Calu3 (cell line): ENCODE results near the gene ZNF514. TPM values are rescaled to one million over a fixed set of nuclear protein-coding genes. Genes with fewer than 3 reads are reported as not detected.
A peak's percentile ranks its signal among the peaks of the same experiment; 100 is the strongest.
"Not testable (repeated sequence)": the region's sequence is repeated elsewhere in the genome, so short reads cannot be mapped to it uniquely, and the experiment has no call there.

ENCODE experiments used
- BruUV-seq: library from RNA; stranded (reverse); fragments of 400-500 nt; replicated peaks from 2 replicates; lab custom pipeline; 2021; lab: Mats Ljungman, UMichigan
- CTCF ChIA-PET: fragments of 300-600 bp; sonication (Branson Sonifier 250); formaldehyde crosslinking; loops from one replicate; lab custom pipeline; 2022; ENCODE audit warnings: antibody characterized with exemption; lab: Charles Lee
- DNase-seq: peaks from one replicate; pipeline ENCODE4 v3.0.0; 2022
- H3K27ac Mint-ChIP-seq: one replicate; pipeline ENCODE4 v1.8.0; 2022; ENCODE audit warnings: mixed read lengths; ENCODE audit not compliant: unreplicated experiment
- H3K27me3 Mint-ChIP-seq: one replicate; pipeline ENCODE4 v1.8.0; 2022; ENCODE audit warnings: mixed read lengths; ENCODE audit not compliant: unreplicated experiment
- H3K36me3 Mint-ChIP-seq: one replicate; pipeline ENCODE4 v1.8.0; 2022; ENCODE audit warnings: mild to moderate bottlenecking, moderate library complexity, mixed read lengths; ENCODE audit not compliant: insufficient read depth, unreplicated experiment
- H3K4me1 Mint-ChIP-seq: one replicate; pipeline ENCODE4 v1.8.0; 2022; ENCODE audit warnings: mild to moderate bottlenecking, low read depth, mixed read lengths; ENCODE audit not compliant: unreplicated experiment
- H3K4me3 Mint-ChIP-seq: one replicate; pipeline ENCODE4 v1.8.0; 2022; ENCODE audit warnings: mild to moderate bottlenecking, low read depth, moderate library complexity, mixed read lengths; ENCODE audit not compliant: unreplicated experiment
- H3K9me3 Mint-ChIP-seq: one replicate; pipeline ENCODE4 v1.8.0; 2022; ENCODE audit warnings: low read depth, mixed read lengths; ENCODE audit not compliant: unreplicated experiment
- CTCF ChIP-seq: fragments of 200-600 bp; IDR thresholded peaks from one replicate; pipeline ENCODE4 v1.8.0; 2022; ENCODE audit warnings: antibody characterized with exemption; ENCODE audit not compliant: unreplicated experiment
- intact Hi-C: fragments of 100-400 bp; cut with micrococcal nuclease; formaldehyde crosslinking; loops from one replicate; pipeline ENCODE4 v1.10.0; 2022; ENCODE audit not compliant: unreplicated experiment
- total RNA-seq: library from RNA; stranded (reverse); gene quantifications from 2 replicates; pipeline ENCODE4 v1.2.3, GENCODE V29; 2022

Gene ZNF514
- total RNA-seq, 1 experiment from 2014 or later = 17.4 TPM

- Mint-ChIP-seq H3K27me3 (peaks cover 11% of the 10 kb centered on the region), H3K4me1 (no peaks in the 10 kb centered on the region), H3K36me3 (peaks cover 20% of the 10 kb centered on the region), H3K27ac (no peak overlapping the region), H3K9me3 (peaks cover 12% of the 10 kb centered on the region), H3K4me3 (no peak overlapping the region)
- CTCF ChIA-PET = no interaction called here
- DNase-seq = no peak
- TF ChIP-seq CTCF = no peak
- BruUV-seq = no TSS peak
- intact Hi-C loops = no loop called here
Measured at GRCh38 chr2:95204396-95204795, 44.7 kb upstream of the ZNF514 start.

- BruUV-seq = no TSS peak
- CTCF ChIA-PET = no interaction called here
- Mint-ChIP-seq H3K27me3 (peaks cover 15% of the 10 kb centered on the region), H3K9me3 (peaks cover 10% of the 10 kb centered on the region), H3K27ac (no peak overlapping the region), H3K4me3 (no peak overlapping the region), H3K4me1 (no peaks in the 10 kb centered on the region), H3K36me3 (peaks cover 17% of the 10 kb centered on the region)
- intact Hi-C loops = no loop called here
- DNase-seq = no peak
- TF ChIP-seq CTCF = no peak
Measured at GRCh38 chr2:95203911-95204310, 44.3 kb upstream of the ZNF514 start.

- CTCF ChIA-PET = interaction anchor here (0.6 kb wide), 1 partner anchor 42 kb away, joined by 3 read pairs; no protein-coding TSS in a partner anchor
- intact Hi-C loops, H3K27ac Mint-ChIP-seq, H3K4me1 Mint-ChIP-seq, H3K36me3 Mint-ChIP-seq, BruUV-seq, H3K4me3 Mint-ChIP-seq: not testable (repeated sequence)
- TF ChIP-seq CTCF = peak; percentile 53
- H3K9me3 Mint-ChIP-seq = peaks cover 14% of the 10 kb centered on the region
- peak; percentile 72 for DNase-seq
- H3K27me3 Mint-ChIP-seq = peaks cover 42% of the 10 kb centered on the region
Measured at GRCh38 chr2:95192956-95193355, 33.3 kb upstream of the ZNF514 start.

- intact Hi-C loops = no loop called here
- DNase-seq = no peak
- no peaks in the 10 kb centered on the region for H3K4me1 Mint-ChIP-seq
- H3K27me3 Mint-ChIP-seq = peaks cover 18% of the 10 kb centered on the region
- CTCF ChIA-PET = no interaction called here
- no peak overlapping the region for H3K27ac Mint-ChIP-seq
- TF ChIP-seq CTCF = no peak
- H3K36me3 Mint-ChIP-seq = peaks cover 4% of the 10 kb centered on the region
- no TSS peak for BruUV-seq
- no peak overlapping the region for H3K4me3 Mint-ChIP-seq
- peaks cover 11% of the 10 kb centered on the region for H3K9me3 Mint-ChIP-seq
Measured at GRCh38 chr2:95185973-95186372, 26.3 kb upstream of the ZNF514 start.
